ENCODE data around the gene S1PR2. TPM values are rescaled to one million over a fixed set of nuclear protein-coding genes. Genes with fewer than 3 reads are reported as not detected.

Gene S1PR2
- total RNA-seq, 1 experiment from 2014 or later, result 8.4 TPM

GRCh38 chr19:10256551-10256950 lies 25.4 kb upstream of the S1PR2 start:
- H3K27me3 ChIP-seq (replicated peaks; ENCODE audit: insufficient read depth, low read depth, low read length, poor library complexity), result no peaks in the 10 kb centered on the region
- no peak for DNase-seq (ENCODE audit: low spot score)
- no peak overlapping the region for H3K27ac ChIP-seq (ENCODE audit: low read depth, low read length, poor library complexity, severe bottlenecking)
- BruUV-seq (replicated peaks), result no TSS peak
- no peak overlapping the region for H3K4me3 ChIP-seq (ENCODE audit: low read depth, low read length, poor library complexity, severe bottlenecking)
- ChIA-PET POLR2A (ENCODE audit: low non-redundant PET) (interaction anchor here (0.5 kb wide), 1 partner anchor 138 kb away, joined by 3 read pairs; no protein-coding TSS in a partner anchor), CTCF (interaction anchor here (0.7 to 1.0 kb wide), 2 partner anchors 13 to 124 kb away, joined by 3 read pairs; partner anchors contain the start of gene TYK2)
- intact Hi-C loops (cut with micrococcal nuclease; ENCODE audit: unreplicated experiment), result no loop called here
- H3K4me1 ChIP-seq (ENCODE audit: insufficient read depth, low read length, poor library complexity, severe bottlenecking), result peaks cover 5% of the 10 kb centered on the region
- peaks cover 22% of the 10 kb centered on the region for H3K36me3 ChIP-seq (ENCODE audit: insufficient read depth, low read length, poor library complexity, severe bottlenecking)
- TF ChIP-seq EZH2 (IDR thresholded peaks at IDR 0.05; ENCODE audit: borderline replicate concordance, low read depth, low read length, poor library complexity, severe bottlenecking) (no peak), CTCF (conservative IDR thresholded peaks at IDR 0.05; ENCODE audit: low read depth, low read length) (no peak)
- H3K9me3 ChIP-seq (ENCODE audit: low read depth, low read length, poor library complexity, severe bottlenecking), result no peaks in the 10 kb centered on the region

- DNase-seq (ENCODE audit: low spot score), result no peak
- peaks cover 5% of the 10 kb centered on the region for H3K4me1 ChIP-seq (ENCODE audit: insufficient read depth, low read length, poor library complexity, severe bottlenecking)
- H3K4me3 ChIP-seq (ENCODE audit: low read depth, low read length, poor library complexity, severe bottlenecking), result no peak overlapping the region
- POLR2A ChIA-PET (ENCODE audit: low non-redundant PET), result no interaction called here
- no TSS peak for BruUV-seq (replicated peaks)
- no peaks in the 10 kb centered on the region for H3K27me3 ChIP-seq (replicated peaks; ENCODE audit: insufficient read depth, low read depth, low read length, poor library complexity)
- H3K9me3 ChIP-seq (ENCODE audit: low read depth, low read length, poor library complexity, severe bottlenecking), result no peaks in the 10 kb centered on the region
- no peak for TF ChIP-seq CTCF (conservative IDR thresholded peaks at IDR 0.05; ENCODE audit: low read depth, low read length)
- TF ChIP-seq EZH2 (IDR thresholded peaks at IDR 0.05; ENCODE audit: borderline replicate concordance, low read depth, low read length, poor library complexity, severe bottlenecking), result no peak
- peaks cover 22% of the 10 kb centered on the region for H3K36me3 ChIP-seq (ENCODE audit: insufficient read depth, low read length, poor library complexity, severe bottlenecking)
- CTCF ChIA-PET, result no interaction called here
- no peak overlapping the region for H3K27ac ChIP-seq (ENCODE audit: low read depth, low read length, poor library complexity, severe bottlenecking)
- intact Hi-C loops (cut with micrococcal nuclease; ENCODE audit: unreplicated experiment), result no loop called here
These were observed 24.2 kb upstream of the S1PR2 start for GRCh38 chr19:10255358-10255757.

GRCh38 chr19:10254244-10254643 lies 23.1 kb upstream of the S1PR2 start:
- BruUV-seq (replicated peaks), result no TSS peak
- H3K36me3 ChIP-seq (ENCODE audit: insufficient read depth, low read length, poor library complexity, severe bottlenecking), result peaks cover 22% of the 10 kb centered on the region
- intact Hi-C loops (cut with micrococcal nuclease; ENCODE audit: unreplicated experiment), result loop anchor here (5.0 kb wide), 1 partner anchor 132 kb away; no protein-coding TSS in a partner anchor
- POLR2A ChIA-PET (ENCODE audit: low non-redundant PET), result no interaction called here
- H3K27ac ChIP-seq (ENCODE audit: low read depth, low read length, poor library complexity, severe bottlenecking), result no peak overlapping the region
- CTCF ChIA-PET, result no interaction called here
- DNase-seq (ENCODE audit: low spot score), result no peak
- no peaks in the 10 kb centered on the region for H3K27me3 ChIP-seq (replicated peaks; ENCODE audit: insufficient read depth, low read depth, low read length, poor library complexity)
- H3K4me1 ChIP-seq (ENCODE audit: insufficient read depth, low read length, poor library complexity, severe bottlenecking), result peaks cover 5% of the 10 kb centered on the region
- no peaks in the 10 kb centered on the region for H3K9me3 ChIP-seq (ENCODE audit: low read depth, low read length, poor library complexity, severe bottlenecking)
- TF ChIP-seq EZH2 (IDR thresholded peaks at IDR 0.05; ENCODE audit: borderline replicate concordance, low read depth, low read length, poor library complexity, severe bottlenecking) (no peak), CTCF (conservative IDR thresholded peaks at IDR 0.05; ENCODE audit: low read depth, low read length) (no peak)
- no peak overlapping the region for H3K4me3 ChIP-seq (ENCODE audit: low read depth, low read length, poor library complexity, severe bottlenecking)
